ENCODE results near the gene SLC25A12. TPM values are rescaled to one million over a fixed set of nuclear protein-coding genes. Genes with fewer than 3 reads are reported as not detected.
"Not testable (repeated sequence)": the region's sequence is repeated elsewhere in the genome, so short reads cannot be mapped to it uniquely, and the experiment has no call there.

The SLC25A12 gene, protein sequence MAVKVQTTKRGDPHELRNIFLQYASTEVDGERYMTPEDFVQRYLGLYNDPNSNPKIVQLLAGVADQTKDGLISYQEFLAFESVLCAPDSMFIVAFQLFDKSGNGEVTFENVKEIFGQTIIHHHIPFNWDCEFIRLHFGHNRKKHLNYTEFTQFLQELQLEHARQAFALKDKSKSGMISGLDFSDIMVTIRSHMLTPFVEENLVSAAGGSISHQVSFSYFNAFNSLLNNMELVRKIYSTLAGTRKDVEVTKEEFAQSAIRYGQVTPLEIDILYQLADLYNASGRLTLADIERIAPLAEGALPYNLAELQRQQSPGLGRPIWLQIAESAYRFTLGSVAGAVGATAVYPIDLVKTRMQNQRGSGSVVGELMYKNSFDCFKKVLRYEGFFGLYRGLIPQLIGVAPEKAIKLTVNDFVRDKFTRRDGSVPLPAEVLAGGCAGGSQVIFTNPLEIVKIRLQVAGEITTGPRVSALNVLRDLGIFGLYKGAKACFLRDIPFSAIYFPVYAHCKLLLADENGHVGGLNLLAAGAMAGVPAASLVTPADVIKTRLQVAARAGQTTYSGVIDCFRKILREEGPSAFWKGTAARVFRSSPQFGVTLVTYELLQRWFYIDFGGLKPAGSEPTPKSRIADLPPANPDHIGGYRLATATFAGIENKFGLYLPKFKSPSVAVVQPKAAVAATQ
- 82.7 TPM for total RNA-seq

GRCh38 chr2:171893824-171894611, at the start of gene SLC25A12:
Gene SLC25A12 (minus strand): TSS chr2:171894244. CDS start chr2:171894214, 30 bp downstream.
- DNase-seq: peak; percentile 78

DNA sequence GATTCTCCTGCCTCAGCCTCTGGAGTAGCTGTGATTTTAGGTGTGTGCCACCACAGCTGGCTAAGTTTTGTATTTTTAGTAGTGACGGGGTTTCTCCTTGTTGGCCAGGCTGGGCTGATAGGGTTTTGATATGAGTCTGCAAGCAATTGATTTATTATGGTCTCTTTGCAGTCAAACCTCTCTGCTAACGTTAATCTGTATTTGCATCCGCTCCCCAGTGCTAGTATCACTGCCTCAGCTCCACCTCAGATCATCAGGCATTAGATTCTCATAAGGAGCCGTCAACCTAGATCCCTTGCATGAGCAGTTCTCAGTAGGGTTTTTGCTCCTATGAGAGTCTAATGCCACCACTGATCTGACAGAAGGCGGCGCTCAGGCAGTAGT, 47.3 kb upstream of the SLC25A12 start:
- no peak for DNase-seq

DNA sequence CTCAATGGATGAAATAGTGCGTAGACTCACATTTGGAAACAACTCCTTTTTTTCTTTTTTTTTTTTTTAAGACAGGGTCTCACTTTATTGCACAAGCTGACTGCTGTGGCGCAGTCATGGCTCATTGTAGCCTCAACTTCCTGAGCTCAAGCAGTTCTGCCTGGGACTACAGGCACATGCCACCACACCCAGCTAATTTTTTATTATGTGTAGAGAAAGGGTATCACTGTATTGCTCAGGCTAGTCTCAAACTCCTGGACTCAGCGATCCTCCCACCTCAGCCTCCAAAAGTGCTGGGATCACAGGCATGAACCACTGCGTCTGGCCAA, 45.7 kb upstream of the SLC25A12 start:
- no peak for DNase-seq

DNA sequence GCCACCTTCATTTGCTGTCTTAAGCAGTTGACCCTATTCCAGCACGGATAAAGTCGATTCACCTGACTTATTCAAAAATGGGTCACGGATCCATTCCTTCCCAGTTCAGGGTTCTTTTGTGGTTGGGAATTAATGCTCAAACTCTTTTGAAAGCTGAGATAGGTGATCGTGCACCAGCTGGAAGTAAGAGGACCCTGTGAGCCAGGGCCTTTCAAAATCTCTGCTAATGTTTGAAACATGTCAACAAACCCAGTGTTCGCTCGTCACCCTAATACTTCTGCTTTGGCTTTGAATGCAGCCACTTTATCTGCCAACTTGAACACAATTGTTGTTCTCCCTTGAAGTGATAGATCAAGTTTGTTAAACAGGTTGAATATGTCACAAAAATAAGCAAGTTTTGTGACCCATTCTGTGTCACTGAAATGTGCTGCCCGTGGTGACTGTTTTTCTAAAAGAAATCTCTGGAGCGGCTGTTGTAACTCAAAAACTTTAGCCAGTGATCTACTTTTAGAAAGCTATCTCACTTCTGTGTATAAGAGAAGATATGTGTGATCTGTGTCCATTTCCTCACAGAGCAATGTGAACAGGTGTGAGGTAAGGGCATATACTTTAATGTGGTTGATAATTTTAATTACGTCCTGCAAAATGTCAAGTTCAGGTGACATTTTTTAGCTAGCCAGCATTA, 45.2 kb upstream of the SLC25A12 start:
- DNase-seq: no peak

DNA sequence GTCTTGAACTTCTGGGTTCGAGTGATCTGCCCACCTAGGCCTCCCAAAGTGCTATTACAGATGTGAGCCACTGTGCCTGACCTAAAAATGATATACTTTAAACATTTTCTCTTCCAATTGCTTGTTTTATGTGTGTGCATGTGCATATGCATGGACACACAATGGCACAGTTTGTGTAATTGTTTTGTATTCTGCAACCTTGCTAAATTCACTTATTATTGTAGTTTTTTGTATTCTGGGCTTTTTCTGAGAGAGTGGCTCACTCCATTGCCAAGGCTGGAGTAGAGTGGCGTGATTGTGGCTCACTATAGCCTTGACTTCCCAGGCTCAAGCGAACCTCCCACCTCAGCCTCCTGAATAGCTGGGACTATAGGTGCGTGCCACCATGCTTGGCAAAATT, 36.3 kb upstream of the SLC25A12 start:
- DNase-seq: no peak

DNA sequence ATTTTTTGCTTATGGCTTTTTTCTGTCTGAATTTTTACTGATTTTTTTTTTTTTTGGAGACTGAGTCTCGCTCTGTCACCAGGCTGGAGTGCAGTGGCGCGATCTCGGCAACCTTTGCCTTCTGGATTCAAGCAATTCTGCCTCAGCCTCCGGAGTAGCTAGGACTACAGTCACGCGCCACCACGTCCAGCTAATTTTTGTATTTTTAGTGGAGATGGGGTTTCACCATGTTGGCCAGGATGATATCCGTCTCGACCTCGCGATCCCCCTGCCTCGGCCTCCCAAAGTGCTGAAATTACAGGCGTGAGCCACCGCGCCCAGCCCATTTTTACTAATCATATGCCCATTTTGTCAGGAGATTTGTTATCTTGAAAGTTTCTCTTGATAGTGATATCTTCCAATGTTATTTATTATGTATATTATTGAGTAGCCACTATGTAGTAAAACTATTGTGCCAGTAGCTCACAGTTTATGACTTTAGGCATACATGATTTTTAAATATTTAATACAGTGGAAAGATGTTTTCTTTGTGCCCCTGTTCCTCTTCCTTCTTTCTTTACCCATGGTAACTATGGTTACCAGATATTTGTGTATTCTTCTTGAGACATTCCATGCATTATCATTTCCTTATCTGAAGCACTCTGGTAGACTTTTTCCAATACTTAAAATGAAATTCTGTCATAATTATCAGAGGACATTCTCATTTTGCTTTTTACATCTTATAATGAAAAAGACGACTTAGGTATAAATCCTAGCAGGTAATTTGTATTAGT, 30.3 kb upstream of the SLC25A12 start:
- no peak for DNase-seq

DNA sequence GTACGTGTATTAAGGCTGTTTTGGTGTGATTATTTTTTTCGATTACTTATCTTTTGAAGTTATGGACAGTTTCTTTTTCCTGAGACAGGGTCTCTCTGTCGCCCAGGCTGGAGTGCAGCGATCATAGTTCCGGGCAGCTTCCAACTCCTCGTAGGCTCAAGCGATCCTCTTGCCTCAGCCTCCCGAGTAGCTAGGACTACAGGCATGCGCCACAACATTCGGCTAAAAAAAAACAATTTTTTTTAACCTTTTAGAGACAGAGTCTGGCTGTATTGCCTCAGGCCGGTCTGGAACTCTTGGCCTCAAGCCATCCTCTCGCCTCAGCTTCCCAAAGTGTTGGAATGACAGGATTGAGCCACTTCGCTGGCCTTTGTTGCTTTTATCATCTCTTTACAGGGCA, 29.2 kb upstream of the SLC25A12 start:
- no peak for DNase-seq

- peak; percentile 96 for DNase-seq
These were observed 28.4 kb upstream of the SLC25A12 start, which contains the start of gene HAT1 for GRCh38 chr2:171922230-171923022. Gene HAT1 (plus strand): TSS chr2:171922461. CDS start chr2:171922501, 40 bp downstream.

DNA sequence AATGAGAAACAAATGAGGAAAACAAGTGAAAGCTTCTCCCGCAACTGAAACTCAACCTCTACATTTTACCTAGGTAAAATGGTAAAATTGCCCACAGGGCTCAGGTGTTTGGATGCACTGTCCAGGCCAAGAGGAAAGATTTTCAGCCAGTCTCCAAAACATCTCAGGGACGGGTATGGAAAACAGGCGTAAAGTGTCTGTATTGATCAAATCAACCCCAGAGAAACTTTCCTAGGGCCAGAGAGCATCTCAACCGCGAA, 27.9 kb upstream of the SLC25A12 start:
- no peak for DNase-seq

DNA sequence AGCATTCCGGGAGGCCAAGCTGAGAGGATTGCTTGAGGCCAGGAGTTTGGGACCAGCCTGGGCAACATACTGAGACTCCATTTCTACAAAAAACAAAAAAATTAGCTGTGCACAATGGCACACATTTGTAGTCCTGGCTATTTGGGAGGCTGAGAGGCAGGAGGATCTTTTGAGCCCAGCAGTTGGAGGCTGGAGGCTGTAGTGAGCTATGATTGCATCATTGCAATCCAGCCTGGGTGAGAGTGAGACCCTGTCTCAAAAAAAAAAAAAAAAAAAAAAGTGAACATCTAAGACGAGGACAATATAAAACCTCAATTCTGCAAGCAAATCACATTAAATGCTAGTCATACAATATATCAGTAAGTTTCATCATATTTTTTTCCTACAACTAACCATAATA, 25.4 kb upstream of the SLC25A12 start:
- DNase-seq: no peak

DNA sequence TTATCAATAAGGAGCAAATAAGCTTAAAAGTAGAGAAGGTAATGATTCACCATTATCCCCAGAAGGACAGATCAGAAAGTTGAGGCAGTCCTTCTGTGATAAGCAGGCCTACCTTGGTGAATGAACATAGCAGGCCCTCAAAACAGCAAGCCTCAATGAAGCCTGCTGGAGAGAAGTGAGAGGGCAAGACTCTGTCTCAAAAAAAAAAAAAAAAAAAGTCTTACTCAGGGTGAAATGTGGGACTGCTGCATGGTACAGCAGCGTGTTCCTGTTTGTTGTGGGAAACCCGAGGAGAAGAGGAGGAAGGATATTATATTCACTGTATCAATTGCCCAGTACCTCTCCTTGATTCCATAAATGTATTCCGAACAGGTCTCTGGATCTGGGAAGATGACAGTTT, 19.5 kb upstream of the SLC25A12 start:
- DNase-seq: no peak

GRCh38 chr2:171910494-171910893, 16.4 kb upstream of the SLC25A12 start:
- no peak for DNase-seq

DNA sequence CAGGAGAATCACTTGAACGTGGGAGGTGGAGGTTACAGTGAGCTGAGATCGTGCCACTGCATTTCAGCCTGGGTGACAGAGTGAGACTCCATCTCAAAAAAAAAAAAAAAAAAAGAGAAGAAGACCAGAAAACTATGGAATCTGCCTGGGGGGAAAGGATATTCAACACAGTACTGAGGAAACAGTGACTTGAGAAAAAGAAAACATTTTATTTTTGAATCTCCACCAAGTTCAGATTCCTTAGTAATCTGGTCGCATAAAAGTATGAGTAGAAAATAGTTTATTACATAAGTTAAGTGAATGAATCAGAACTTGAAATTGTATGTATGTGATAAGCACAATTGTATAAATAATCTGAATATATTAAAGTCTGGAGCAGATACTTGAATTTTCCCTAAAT, 15.2 kb upstream of the SLC25A12 start:
- no peak for DNase-seq

- no peak for DNase-seq
These were observed 14.2 kb upstream of the SLC25A12 start for GRCh38 chr2:171908235-171908634.

- no peak for DNase-seq
These were observed 8.9 kb upstream of the SLC25A12 start for GRCh38 chr2:171902840-171903420.

- DNase-seq: not testable (repeated sequence)
These were observed 5.7 kb upstream of the SLC25A12 start for GRCh38 chr2:171899623-171900282.

DNA sequence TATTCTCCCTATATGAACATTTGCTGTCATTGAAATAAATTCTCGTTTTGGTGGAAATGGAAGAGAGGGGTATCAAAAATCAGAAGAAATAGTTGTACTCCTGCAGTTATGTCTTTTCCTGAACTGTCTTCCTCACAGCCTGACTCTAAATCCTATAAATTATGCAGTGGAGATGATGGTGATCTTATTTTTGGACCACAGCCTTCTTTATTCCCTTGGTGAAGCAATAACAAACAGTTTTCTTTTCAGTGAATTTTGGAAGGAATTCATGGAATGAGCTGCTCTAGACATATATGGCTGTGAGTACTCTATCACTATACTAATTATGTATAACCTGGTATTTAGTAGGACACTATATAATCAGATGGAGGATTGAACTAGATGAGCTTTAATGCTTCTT, 1.7 kb upstream of the SLC25A12 start:
- no peak for DNase-seq

DNA sequence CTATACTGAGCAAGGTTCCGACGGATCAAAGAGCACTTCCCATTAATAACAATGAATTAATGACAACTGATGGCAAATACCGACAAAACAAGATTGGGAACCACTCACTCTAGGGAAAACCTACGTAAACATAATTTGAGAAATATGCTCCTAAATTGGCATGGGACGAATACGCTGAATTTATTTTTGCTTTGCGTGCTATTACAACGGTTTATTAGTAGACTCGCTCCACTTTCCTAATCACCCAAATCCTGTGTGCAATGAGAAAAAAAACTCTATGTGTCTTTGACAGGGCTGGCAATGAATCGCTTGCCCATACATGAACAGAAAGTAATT, 536 bp upstream of the SLC25A12 start:
- DNase-seq: no peak

GRCh38 chr2:171893196-171893823, 734 bp downstream of the SLC25A12 start:
- DNase-seq: no peak

DNA sequence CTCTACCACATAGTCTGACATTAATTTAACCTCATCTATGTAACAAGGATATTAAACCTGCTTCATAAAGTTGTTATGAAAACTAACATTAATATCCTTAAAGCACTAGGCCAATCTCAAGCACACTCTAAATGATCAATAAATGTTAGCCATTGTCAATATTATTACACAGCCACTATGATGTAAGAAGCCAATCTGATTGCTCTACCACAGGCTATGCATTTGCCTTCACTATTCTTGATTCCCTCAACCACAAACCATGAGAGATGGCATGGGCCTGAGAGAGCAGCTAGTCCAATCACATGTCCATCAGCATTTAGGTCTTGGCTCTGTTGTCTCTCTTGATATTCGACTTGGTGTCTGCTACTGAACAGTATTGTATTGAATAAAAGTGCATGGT, 4.2 kb downstream of the SLC25A12 start:
- DNase-seq: no peak
